GM18498 (cell line): ENCODE data around the gene ANAPC1.
"Not testable (repeated sequence)": the region's sequence is repeated elsewhere in the genome, so short reads cannot be mapped to it uniquely, and the experiment has no call there.

Source experiments
- ATAC-seq: cut with Tn5 transposase; IDR thresholded peaks from one replicate; pipeline ENCODE4 v1.9.1; 2021; ENCODE audit warnings: mild to moderate bottlenecking, moderate library complexity; ENCODE audit not compliant: unreplicated experiment

The ANAPC1 gene

DNA sequence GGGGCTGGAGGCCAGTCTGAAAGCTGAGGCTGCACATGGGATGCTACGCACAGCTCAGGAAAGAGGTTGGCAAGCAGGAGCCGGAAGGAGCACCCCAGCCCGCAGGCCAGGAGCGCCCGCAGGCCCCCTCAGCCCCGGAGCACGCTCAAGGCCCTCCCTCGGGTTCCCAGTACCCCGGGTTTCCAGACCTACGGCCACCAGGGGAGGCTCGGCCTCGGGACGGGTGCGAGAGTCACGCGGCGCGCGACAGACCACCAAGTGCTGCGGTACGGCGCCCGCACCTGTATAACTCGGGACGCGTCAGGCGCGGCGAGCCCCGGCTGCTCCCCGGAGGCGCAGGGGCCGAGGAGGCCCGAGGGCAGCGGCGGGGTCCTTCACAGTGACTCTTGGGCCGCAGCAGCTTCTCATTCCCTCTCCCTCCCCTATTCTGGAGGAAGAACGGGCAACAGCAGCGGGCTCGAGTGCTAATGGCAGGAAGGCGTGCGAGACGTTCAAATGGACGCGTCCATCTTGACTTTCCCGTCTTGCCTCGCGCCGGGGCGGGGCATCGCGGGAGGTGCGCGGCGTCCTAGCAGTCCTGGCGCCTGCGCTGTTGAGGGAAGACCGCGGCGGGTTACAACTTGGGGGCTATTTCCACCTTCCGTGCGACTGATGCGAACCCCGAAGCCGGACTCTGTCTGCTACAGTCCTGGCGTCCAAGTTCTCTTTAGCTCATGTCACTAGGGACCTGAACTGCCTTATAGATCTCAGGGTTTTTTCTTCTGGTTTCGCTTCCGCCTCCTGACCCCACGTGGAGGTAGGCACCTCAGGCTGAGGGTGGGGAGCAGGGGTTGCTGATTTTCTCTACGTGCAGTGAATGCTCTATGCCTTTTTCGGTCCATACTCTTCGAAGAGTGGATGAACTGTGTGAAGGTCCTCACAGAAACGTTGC is at the start of gene ANAPC1:
TSS of gene ANAPC1 (minus strand) at position 533 of the 931 bp plus-strand sequence. CDS start 3,368 bp downstream, outside the sequence.
- ATAC-seq, result peak; percentile 87

- no peak for ATAC-seq
Observed at GRCh38 chr2:111932841-111933291, 48.9 kb upstream of the ANAPC1 start.

- ATAC-seq, result no peak
Observed at GRCh38 chr2:111930875-111931274, 46.9 kb upstream of the ANAPC1 start.

- ATAC-seq, result no peak
Observed at GRCh38 chr2:111930409-111930808, 46.4 kb upstream of the ANAPC1 start.

- ATAC-seq, result no peak
Observed at GRCh38 chr2:111927723-111928122, 43.7 kb upstream of the ANAPC1 start.

- no peak for ATAC-seq
Observed at GRCh38 chr2:111924617-111925107, 40.7 kb upstream of the ANAPC1 start.

- no peak for ATAC-seq
Observed at GRCh38 chr2:111923276-111923804, 39.3 kb upstream of the ANAPC1 start.

DNA sequence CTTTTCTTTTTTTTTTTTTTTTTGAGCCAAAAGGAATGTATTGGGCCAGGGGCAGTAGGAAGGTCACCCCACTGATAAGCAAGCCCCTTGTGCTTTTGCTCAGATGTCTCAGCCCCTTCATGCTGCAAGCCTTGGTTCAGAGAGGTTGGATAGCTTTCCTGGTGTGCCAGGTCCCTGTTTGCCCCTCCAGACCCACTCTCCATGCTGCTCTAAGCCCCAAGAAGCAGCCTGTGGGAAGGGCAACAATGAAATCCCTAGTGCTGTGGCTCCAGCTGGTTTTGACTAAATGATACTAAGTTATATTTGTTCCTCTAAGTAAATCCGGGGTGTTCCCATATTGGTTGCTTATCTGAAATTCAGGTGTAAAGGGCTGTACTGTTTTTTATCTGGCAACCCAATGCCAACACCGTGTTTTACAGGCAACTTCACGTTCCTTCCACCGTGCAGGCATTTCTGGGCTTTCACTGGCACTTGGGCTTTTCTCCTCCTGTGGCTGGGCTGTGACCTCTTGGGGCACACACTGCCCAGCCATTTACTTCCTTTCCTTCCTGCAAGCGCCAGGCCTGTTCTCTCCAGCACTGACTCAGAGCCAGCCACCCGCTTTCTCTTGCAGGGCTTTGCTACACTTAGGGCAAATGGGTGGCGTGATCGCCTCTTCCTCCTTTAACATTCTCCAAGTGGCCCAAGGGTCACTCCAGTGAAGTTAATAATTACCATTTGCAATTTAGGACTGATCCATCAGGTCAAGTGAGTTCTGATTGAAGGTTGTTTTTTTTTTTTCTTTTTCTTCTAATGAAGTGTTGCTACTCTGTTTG is 36.0 kb upstream of the ANAPC1 start:
- ATAC-seq, result no peak

DNA sequence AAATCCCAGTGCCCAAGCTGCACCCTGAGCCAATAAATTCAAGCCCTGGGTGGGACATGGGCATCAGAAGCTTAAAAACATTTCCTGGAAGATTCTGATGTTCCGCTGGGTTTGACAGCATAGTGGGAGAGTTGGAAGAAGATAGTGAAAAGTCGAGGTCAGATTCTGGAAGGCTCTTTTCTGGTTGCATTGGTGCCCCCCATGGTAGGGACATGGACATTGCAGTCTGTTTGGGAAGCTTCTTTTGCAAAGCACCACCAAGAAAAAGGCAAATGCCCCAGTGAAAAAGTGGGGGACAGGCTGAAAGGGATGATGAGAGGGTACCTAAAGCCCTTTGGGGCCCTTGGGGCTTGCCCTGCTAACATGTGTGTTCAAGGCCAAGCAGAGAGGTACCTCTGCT is 35.4 kb upstream of the ANAPC1 start:
- ATAC-seq, result no peak

- ATAC-seq, result no peak
Observed at GRCh38 chr2:111918383-111918806, 34.4 kb upstream of the ANAPC1 start.

DNA sequence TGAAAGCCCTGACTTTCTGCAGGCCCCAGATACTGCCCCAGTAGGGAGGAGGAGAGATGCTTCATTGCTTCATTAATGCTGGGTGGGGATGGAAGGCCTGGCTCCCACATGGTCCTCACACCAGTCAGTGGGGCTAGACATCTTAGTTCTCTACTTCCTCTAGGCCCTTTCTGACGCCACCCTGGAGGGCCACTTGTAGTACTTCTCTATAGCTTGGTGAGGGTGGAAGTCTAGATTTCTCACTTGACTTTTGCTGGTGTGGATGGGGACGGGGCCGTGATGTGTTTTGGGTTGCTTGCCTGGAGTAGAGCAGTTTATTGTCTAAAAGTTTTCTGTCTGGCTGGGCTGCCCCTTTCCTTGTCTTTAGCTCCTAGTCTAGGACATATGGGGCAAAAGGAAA is 33.1 kb upstream of the ANAPC1 start:
- no peak for ATAC-seq

GRCh38 chr2:111912547-111912946 is 28.6 kb upstream of the ANAPC1 start:
- ATAC-seq, result no peak

- not testable (repeated sequence) for ATAC-seq
Observed at GRCh38 chr2:111911295-111911977, 27.4 kb upstream of the ANAPC1 start.

DNA sequence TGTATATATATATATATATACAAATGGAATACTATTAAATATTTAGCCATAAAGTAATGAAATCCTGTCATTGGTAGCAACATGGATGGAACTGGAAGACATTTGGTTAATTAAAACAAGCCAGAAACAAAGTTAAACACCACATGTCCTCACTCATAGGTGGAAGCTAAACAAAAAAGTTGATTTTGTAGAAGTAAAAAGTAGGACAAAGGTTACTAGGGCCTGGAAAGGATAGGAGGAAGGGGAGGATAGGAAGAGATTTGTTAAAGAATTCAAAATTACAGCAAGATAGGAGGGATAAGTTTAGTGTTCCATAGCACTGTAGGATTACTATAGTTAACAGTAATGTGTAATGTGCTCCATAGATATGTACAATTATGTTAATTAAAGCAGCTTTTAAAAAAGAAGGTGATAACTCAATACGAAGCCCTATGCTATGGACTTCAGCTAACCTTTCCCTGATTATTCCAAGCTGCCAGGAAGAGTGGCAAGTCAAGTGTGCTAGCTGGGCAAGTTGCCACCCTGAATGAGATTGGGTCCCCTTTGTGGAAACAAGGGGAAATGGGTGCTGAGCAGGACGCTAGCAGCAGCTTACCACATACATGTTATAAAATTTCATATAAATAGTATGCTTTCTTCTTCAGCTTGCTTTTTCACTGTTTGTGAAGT is 26.8 kb upstream of the ANAPC1 start:
- no peak for ATAC-seq

- ATAC-seq, result not testable (repeated sequence)
Observed at GRCh38 chr2:111909997-111910396, 26.0 kb upstream of the ANAPC1 start.

GRCh38 chr2:111909079-111909478 is 25.1 kb upstream of the ANAPC1 start:
- ATAC-seq, result no peak

GRCh38 chr2:111908578-111908977 is 24.6 kb upstream of the ANAPC1 start:
- ATAC-seq, result no peak

DNA sequence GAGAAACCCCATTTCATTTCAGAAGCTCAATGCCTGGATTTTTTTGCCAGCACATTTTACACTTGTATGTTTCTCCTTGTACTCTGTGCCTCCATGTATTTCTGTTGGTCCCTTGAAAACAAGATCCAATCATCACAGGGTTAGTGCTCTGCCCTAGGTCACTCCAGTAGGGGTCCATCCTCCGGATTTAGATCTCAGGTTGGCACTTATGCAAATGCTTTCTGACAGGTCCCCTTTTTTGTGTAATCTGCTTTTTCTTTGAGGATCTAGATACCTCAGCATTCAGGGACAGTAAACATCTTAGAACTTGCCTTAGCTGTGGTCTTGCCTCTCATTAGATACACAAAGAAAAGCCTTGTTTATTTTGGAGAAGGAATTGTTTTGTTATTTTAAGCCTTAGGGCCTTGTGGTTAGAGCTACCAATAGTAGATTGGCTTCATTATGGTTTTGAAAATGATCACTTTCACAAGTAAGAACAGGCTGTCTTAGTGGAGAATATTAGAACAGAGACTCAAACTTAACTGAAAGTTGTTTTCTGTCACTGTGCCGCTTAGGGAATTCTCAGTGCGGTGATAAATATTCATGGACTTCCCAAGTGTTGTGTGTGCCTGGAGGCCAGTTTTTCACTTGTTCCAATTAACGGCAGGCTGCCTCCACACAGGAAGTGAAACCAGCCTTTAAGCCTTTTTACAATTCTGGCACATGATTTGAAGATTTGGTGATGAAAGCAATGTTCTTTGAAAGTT is 22.2 kb upstream of the ANAPC1 start:
- ATAC-seq, result peak; percentile 68

- not testable (repeated sequence) for ATAC-seq
Observed at GRCh38 chr2:111905475-111905869, 21.5 kb upstream of the ANAPC1 start.
